GM18867 (cell line): ENCODE data around the gene MPZL1.

ENCODE experiments used
- ATAC-seq: cut with Tn5 transposase; IDR thresholded peaks from one replicate; pipeline ENCODE4 v1.9.1; 2021; ENCODE audit warnings: mild to moderate bottlenecking, moderate library complexity; ENCODE audit not compliant: unreplicated experiment

Gene MPZL1

DNA sequence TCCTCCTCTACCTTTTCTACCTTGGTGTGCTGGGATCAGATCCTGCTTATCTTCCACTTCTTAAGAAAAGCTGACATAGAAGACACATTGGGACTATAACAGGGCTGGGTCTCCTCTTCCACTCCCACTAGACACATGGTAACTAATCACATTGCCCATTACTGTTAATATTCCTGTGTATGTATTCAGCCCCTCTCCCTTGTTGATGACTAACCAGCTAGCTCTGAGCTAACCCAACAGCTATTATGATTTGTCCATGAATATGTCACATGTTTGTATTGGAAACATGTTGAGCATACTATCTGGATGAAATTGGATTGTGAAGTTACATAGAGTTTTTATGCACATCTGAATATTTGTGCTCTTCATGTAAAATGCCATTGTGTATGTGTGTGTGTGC is 52.9 kb downstream of the MPZL1 start:
- no peak for ATAC-seq

GRCh38 chr1:167775178-167775577 is 53.4 kb downstream of the MPZL1 start:
- ATAC-seq = no peak

- ATAC-seq = no peak
Measured at GRCh38 chr1:167776151-167776550, 54.4 kb downstream of the MPZL1 start.

GRCh38 chr1:167776616-167777268 is 55.0 kb downstream of the MPZL1 start:
- ATAC-seq = no peak

DNA sequence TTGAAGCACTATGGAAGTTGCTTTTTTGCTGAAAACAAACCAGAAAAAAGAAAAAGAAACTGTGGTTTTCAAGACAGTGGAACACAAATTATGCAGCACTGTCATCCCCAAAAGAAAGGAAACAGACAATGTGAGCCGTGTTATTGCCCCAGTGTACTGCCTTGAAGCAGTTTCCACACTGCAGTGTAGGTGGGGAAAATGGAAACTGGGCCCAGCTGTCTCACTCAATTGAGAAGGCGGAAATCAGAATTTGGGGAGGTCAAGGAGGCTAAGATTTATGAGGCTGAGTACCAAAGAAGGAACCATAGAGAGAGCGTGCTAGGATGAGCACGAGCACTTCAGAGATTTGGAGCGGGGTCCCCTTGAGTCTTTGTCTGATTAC is 55.5 kb downstream of the MPZL1 start:
- no peak for ATAC-seq

- ATAC-seq = no peak
Measured at GRCh38 chr1:167781558-167781957, 59.8 kb downstream of the MPZL1 start.

DNA sequence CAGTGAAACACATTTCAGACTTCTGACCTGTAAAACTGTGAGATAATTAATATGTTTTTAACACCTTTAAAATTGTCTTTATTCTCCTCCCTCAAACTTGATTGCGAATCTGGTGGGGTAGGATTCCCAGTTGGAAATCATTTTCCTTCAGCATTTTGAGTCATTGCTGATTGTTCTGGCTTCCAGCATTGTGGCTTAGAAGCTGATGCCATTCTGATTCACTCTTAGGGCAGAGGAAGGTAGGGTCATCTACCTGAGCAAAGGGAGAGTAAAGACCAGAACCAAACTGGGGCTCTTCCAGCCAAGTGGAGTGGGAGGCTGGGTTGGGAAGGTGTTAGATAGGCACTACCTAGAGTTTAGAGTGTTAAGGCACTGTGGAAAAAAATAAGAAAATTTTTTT is 61.2 kb downstream of the MPZL1 start:
- no peak for ATAC-seq

DNA sequence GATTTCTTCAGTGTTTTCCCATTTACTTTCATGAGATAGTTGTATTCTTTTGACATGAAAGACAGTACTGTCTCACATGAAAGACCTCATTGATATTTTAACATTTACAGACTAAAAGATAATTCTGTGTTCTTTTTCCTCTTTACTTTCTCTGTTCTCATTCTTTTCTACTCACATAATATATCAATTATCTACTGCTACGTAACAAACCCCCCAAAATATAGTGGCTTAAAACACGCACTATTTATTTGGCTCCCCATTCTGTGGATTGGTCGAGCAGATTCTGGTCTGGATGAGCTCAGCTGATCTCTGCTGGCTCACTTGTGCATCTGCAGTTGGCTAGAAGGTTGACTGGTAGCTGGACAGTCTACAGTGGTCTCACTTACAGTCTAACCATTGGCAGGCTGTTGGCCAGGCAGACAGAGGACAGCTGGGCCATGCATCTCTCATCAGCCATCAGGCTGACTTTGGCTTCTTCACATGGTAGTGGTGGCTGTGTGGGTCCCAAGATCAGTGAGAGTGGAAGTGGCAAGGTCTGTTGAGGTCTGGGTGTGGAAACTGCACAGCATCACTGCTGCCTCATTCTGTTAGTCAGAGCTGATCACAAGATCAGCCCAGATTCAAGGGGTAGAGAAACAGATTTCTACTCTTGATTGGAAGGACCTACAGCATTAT is 63.2 kb downstream of the MPZL1 start:
- ATAC-seq = no peak

GRCh38 chr1:167786502-167786901 is 64.7 kb downstream of the MPZL1 start:
- no peak for ATAC-seq

- ATAC-seq = no peak
Measured at GRCh38 chr1:167789501-167789900, 67.7 kb downstream of the MPZL1 start.

GRCh38 chr1:167790117-167790516 is 68.3 kb downstream of the MPZL1 start:
- no peak for ATAC-seq

DNA sequence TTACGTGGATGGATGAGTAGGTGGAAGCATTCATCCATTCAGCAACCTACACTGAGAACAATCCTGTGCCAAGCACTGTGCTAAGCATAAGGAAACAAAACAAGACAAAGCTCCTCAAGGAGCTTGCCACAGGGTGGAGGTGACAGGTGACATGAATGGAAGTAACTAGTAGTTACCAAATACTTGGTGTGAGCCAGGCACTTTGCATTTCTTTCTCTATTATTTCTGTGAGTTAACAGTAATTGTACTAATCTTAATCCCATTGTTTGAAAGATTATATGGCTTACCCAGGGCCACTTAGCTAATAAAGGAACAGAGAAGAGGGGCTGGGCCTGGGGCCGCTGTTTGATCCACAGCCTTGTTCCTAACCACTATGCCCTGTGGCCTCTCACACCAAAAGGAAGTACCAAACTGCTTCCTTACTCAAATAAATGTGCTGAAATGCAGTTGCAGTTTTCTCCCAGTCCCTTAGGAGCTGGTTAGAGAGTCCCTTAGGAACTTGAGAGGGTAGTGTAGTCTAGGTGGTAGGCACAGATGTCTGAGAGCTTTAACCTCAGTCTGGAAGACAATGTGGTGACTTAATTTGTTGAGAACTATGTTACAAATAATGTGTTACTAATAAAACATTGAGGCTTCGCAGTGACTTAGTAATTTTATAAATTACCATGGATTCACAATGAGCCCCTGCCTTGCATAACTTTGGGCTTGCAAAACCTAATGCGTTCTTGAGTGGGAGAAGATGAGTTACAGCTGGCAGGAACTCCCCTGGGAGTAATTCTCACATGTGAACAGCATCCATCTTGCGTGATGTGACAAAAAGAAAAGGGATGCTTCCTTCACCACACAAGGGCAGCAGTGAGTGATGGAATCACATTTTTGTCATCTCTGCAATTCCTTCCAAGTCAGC is 69.8 kb downstream of the MPZL1 start:
- ATAC-seq = no peak

DNA sequence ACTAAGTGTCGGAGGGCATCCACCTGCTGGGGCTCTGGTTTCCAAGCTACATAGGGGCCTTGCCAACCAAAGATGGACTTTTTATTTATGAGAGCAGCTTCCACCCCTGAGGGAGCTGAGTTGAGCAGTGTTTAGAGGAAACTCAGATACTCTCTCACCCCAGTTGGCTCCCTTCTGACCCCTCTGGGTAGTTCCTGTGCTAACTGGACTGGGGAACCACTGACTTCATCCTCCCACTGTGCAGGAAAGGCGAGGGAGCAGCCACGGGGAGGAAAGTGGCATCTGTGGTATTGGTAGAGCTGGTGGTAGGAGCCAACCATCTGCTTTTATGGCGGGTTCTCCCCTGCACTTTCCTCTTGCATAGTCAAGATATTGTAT is 70.4 kb downstream of the MPZL1 start:
- no peak for ATAC-seq

DNA sequence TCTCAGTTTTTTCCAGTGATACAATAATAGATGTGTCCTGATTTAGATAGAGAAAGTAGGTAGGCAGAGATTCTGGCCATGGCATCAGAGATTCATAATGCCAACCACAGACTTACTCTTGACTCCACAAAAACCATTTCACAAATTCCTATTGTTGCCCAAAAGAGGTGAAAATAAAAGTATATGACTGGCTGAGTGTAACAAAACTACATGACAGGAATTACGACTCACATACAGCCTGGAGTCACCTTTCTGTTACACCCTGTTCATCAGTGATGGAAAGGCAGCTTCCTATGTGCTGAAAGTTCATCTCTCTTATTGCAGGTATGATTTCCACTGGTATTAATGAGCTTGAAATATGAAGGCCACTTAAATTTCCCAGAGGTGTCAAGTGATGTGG is 72.3 kb downstream of the MPZL1 start:
- no peak for ATAC-seq

- ATAC-seq = no peak
Measured at GRCh38 chr1:167795810-167796740, 74.3 kb downstream of the MPZL1 start.

DNA sequence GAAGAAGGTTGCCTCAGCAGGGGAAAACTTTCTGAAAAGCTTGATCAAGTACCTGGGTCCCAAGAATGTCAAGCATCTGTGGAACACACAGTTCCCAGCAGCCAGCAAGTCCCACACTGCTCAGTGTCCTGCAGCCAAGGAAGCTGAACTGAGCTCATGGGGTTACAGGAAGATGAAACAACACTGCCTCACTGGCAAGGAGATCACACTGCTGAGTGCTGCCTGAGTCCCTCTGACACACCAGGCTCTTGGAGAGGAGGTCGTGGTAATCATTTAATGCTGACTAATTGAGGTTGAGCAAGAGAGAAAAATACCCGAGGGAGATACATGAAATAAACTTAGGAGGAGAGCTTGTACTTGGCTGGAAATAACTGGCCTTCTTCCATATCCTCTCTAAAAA is 75.2 kb downstream of the MPZL1 start:
- no peak for ATAC-seq

- no peak for ATAC-seq
Measured at GRCh38 chr1:167798952-167799351, 77.2 kb downstream of the MPZL1 start.

- ATAC-seq = no peak
Measured at GRCh38 chr1:167799747-167800146, 78.0 kb downstream of the MPZL1 start.

- ATAC-seq = no peak
Measured at GRCh38 chr1:167800251-167800650, 78.5 kb downstream of the MPZL1 start.

- no peak for ATAC-seq
Measured at GRCh38 chr1:167802235-167802634, 80.5 kb downstream of the MPZL1 start.
